Right renal pelvis (tissue), 4 donors: ENCODE data around the gene MAP7D1. TPM values are rescaled to one million over a fixed set of nuclear protein-coding genes. Genes with fewer than 3 reads are reported as not detected.
A peak's percentile ranks its signal among the peaks of the same experiment; 100 is the strongest.

Source experiments
- DNase-seq, 4 donors: peaks; one replicate each; pipeline ENCODE4 v3.0.0-alpha.2; 2013; ENCODE audit warnings: low read depth in 4 of 4, low spot score in 3 of 4, missing footprints in 1 of 4
- polyA plus RNA-seq, 4 donors: library from polyadenylated mRNA; unstranded; fragments of 120-200 nt; gene quantifications; one replicate each; pipeline ENCODE4 v1.2.1, GENCODE V29; 2013; ENCODE audit not compliant: insufficient read length in 4 of 4

The MAP7D1 gene
- 10 to 100 TPM; 58.6 to 63.8 (median 63.1) TPM for polyA plus RNA-seq

- peak in 2 of 4 donors; percentile 67 to 70 for DNase-seq
These were observed at the start of gene MAP7D1 for GRCh38 chr1:36155408-36156328. Gene MAP7D1 (plus strand): TSS chr1:36156160. CDS start chr1:36156418, 258 bp downstream.

- DNase-seq: no peak
These were observed 49.7 kb upstream of the MAP7D1 start for GRCh38 chr1:36106269-36106668.

- no peak for DNase-seq
These were observed 48.6 kb upstream of the MAP7D1 start for GRCh38 chr1:36107394-36107793.

- DNase-seq: no peak
These were observed 47.6 kb upstream of the MAP7D1 start for GRCh38 chr1:36108314-36108713.

GRCh38 chr1:36109041-36109679 lies 46.8 kb upstream of the MAP7D1 start:
- DNase-seq: no peak

GRCh38 chr1:36111151-36111550 lies 44.8 kb upstream of the MAP7D1 start:
- DNase-seq: no peak

- no peak for DNase-seq
These were observed 43.1 kb upstream of the MAP7D1 start for GRCh38 chr1:36112823-36113222.

GRCh38 chr1:36114371-36114770 lies 41.6 kb upstream of the MAP7D1 start:
- DNase-seq: no peak

GRCh38 chr1:36115200-36115669 lies 40.7 kb upstream of the MAP7D1 start:
- no peak for DNase-seq

GRCh38 chr1:36115931-36116330 lies 40.0 kb upstream of the MAP7D1 start:
- DNase-seq: no peak

- no peak for DNase-seq
These were observed 39.1 kb upstream of the MAP7D1 start for GRCh38 chr1:36116901-36117300.

GRCh38 chr1:36118447-36119204 lies 37.3 kb upstream of the MAP7D1 start:
- no peak for DNase-seq

- DNase-seq: no peak
These were observed 36.5 kb upstream of the MAP7D1 start for GRCh38 chr1:36119456-36119855.

GRCh38 chr1:36122062-36123030 lies 33.6 kb upstream of the MAP7D1 start:
- DNase-seq: no peak

GRCh38 chr1:36123356-36123755 lies 32.6 kb upstream of the MAP7D1 start:
- DNase-seq: no peak

- no peak for DNase-seq
These were observed 31.4 kb upstream of the MAP7D1 start for GRCh38 chr1:36124404-36125128.

GRCh38 chr1:36125129-36125991 lies 30.6 kb upstream of the MAP7D1 start, which contains the start of gene COL8A2:
Gene COL8A2 (minus strand): TSS chr1:36125222. CDS start chr1:36100242, 24,980 bp downstream.
- no peak for DNase-seq
